OCI-LY3 (cell line): ENCODE data around the gene SH2B2.

Experiments used
- H2AFZ ChIP-seq: fragments of 200-600, 300-600 bp; shearing (Covaris generic); 2 replicates; pipeline ENCODE4 v1.6.0; 2014; ENCODE audit warnings: antibody characterized with exemption, low read depth, low read length
- H3K27ac ChIP-seq: fragments of 200-600, 300-600 bp; sonication (generic); 2 replicates; pipeline ENCODE4 v1.5.1; 2014; ENCODE audit warnings: mild to moderate bottlenecking, low read length, moderate library complexity, mixed read lengths
- H3K27me3 ChIP-seq: fragments of 200-600, 300-600 bp; sonication (generic); 2 replicates; pipeline ENCODE4 v1.6.1; 2014; ENCODE audit warnings: low read depth, low read length, mixed read lengths
- H3K36me3 ChIP-seq: fragments of 200-600, 300-600 bp; sonication (generic); replicated peaks from 2 replicates; pipeline ENCODE3; 2014; ENCODE audit warnings: low read depth, low read length, mixed read lengths
- H3K4me1 ChIP-seq: fragments of 300-600, 200-600 bp; sonication (generic); 2 replicates; pipeline ENCODE4 v1.6.1; 2014; ENCODE audit warnings: low read length, mixed read lengths
- H3K4me2 ChIP-seq: fragments of 200-600, 300-600 bp; sonication (generic); 2 replicates; pipeline ENCODE4 v1.6.1; 2014; ENCODE audit warnings: low read length, mixed read lengths
- H3K4me3 ChIP-seq: fragments of 300-600, 200-600 bp; sonication (generic); 2 replicates; pipeline ENCODE4 v1.5.1; 2014; ENCODE audit warnings: antibody characterized with exemption, mild to moderate bottlenecking, low read length, moderate library complexity
- H3K79me2 ChIP-seq: fragments of 300-600, 200-600 bp; shearing (Covaris generic); 2 replicates; pipeline ENCODE4 v1.6.1; 2014; ENCODE audit warnings: mild to moderate bottlenecking, low read length, mixed read lengths
- H3K9ac ChIP-seq: fragments of 300-600, 200-600 bp; shearing (Covaris generic); 2 replicates; pipeline ENCODE4 v1.6.0; 2014; ENCODE audit warnings: mild to moderate bottlenecking, low read length, moderate library complexity
- H3K9me3 ChIP-seq: fragments of 200-600, 300-600 bp; shearing (Covaris generic); 2 replicates; pipeline ENCODE4 v1.6.1; 2014; ENCODE audit warnings: low read length, mixed read lengths; ENCODE audit not compliant: insufficient read depth
- H4K20me1 ChIP-seq: fragments of 200-600, 300-600 bp; sonication (generic); 2 replicates; pipeline ENCODE4 v1.6.1; 2016; ENCODE audit warnings: low read length, mixed read lengths; ENCODE audit not compliant: insufficient read depth
- CTCF ChIP-seq: fragments of 200-600, 300-600 bp; sonication (generic); IDR thresholded peaks from 2 replicates; pipeline ENCODE4 v1.5.1; 2014; ENCODE audit warnings: antibody characterized with exemption, low read length, low read depth
- EZH2phosphoT487 ChIP-seq: fragments of 200-600 bp; shearing (Covaris generic); IDR thresholded peaks from 2 replicates; pipeline ENCODE4 v1.6.1; 2018; ENCODE audit warnings: antibody characterized with exemption, mixed run types, low read depth

Gene SH2B2

DNA sequence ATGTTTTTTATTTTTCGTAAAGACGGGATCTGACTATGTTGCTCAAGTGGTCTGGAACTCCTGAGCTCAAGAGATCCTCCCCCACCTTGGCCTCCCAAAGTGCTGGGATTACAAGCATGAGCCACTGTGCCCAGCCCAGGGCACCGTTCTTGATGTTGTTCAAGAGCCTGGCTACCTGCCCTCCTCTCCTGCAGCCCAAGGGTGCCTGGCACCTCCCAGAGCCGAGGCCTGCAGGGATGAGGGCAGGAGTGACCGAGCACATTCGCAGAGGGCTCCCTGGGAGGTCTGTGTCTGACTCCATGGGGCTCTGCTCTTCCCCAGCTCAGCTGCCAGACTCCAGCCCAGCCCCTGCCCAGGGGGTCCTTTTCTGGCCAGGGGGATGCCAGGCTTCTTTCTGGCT is 15.4 kb downstream of the SH2B2 start:
- TF ChIP-seq EZH2phosphoT487 = no peak
- no peak for TF ChIP-seq CTCF
- no peak overlapping the region for H3K9ac ChIP-seq
- no peaks in the 10 kb centered on the region for H3K27me3 ChIP-seq
- no peak overlapping the region for H2AFZ ChIP-seq
- H3K36me3 ChIP-seq = no peaks in the 10 kb centered on the region
- no peak overlapping the region for H3K27ac ChIP-seq
- no peaks in the 10 kb centered on the region for H3K79me2 ChIP-seq
- H3K4me3 ChIP-seq = no peak overlapping the region
- no peaks in the 10 kb centered on the region for H4K20me1 ChIP-seq
- H3K9me3 ChIP-seq = peaks cover 6% of the 10 kb centered on the region; the same call in 1 of the 2 replicates
- H3K4me1 ChIP-seq = peaks cover 9% of the 10 kb centered on the region
- H3K4me2 ChIP-seq = no peak overlapping the region

DNA sequence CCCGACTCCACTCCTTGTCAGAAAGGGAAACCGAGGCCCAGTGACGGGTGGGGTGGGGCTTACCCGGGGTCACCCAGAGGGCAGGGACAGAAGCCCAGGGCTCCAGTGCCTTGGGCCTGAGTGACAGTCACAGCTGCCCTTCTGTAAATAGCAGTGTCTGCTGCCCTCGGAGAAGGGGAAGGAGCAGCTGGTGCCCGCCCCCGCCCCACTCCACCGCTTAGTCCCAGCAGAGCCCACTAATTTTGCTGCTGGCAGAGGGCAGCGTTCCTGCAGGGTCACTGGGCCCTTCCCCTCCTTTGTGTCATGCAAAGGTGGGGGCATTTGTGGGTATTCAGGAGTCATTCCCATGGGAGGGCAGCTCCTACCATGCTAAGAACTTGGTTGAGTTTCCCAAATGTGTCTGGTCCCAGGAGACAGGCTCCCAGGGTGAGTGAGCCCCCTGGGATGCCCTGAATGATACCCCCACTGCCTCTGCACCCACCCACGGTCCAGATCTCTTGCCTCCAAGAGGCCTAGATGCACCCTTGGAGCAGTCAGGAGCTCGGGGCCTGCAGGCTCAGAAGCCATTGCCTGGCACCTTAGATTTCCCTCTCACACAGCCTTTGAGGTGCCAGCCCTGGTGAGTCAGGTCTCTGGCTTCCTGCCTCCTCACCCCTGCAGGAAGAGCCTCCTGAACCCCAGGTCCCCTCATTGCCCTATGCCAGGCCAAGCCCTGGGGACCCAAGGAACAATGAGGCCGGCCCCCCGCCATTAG is 17.2 kb downstream of the SH2B2 start:
- H3K79me2 ChIP-seq = no peaks in the 10 kb centered on the region

GRCh38 chr7:102304668-102305067 is 18.0 kb downstream of the SH2B2 start:
- no peaks in the 10 kb centered on the region for H3K27me3 ChIP-seq
- no peaks in the 10 kb centered on the region for H3K36me3 ChIP-seq
- H3K27ac ChIP-seq = no peak overlapping the region
- no peak overlapping the region for H2AFZ ChIP-seq
- no peak for TF ChIP-seq EZH2phosphoT487
- TF ChIP-seq CTCF = no peak
- H3K4me2 ChIP-seq = no peak overlapping the region
- no peaks in the 10 kb centered on the region for H4K20me1 ChIP-seq
- H3K9ac ChIP-seq = no peak overlapping the region
- H3K4me1 ChIP-seq = peaks cover 24% of the 10 kb centered on the region
- H3K9me3 ChIP-seq = peaks cover 6% of the 10 kb centered on the region; the same call in 1 of the 2 replicates
- no peak overlapping the region for H3K4me3 ChIP-seq
- no peaks in the 10 kb centered on the region for H3K79me2 ChIP-seq

More for the DNA sequence above, 17.2 kb downstream of the SH2B2 start:
- no peak overlapping the region for H3K4me2 ChIP-seq
- H3K4me1 ChIP-seq = peaks cover 24% of the 10 kb centered on the region
- H3K27ac ChIP-seq = no peak overlapping the region
- no peaks in the 10 kb centered on the region for H4K20me1 ChIP-seq
- no peak overlapping the region for H2AFZ ChIP-seq
- no peak overlapping the region for H3K9ac ChIP-seq
- H3K27me3 ChIP-seq = no peaks in the 10 kb centered on the region
- peaks cover 6% of the 10 kb centered on the region; the same call in 1 of the 2 replicates for H3K9me3 ChIP-seq
- no peak for TF ChIP-seq CTCF
- TF ChIP-seq EZH2phosphoT487 = no peak
- no peaks in the 10 kb centered on the region for H3K36me3 ChIP-seq
- H3K4me3 ChIP-seq = no peak overlapping the region

DNA sequence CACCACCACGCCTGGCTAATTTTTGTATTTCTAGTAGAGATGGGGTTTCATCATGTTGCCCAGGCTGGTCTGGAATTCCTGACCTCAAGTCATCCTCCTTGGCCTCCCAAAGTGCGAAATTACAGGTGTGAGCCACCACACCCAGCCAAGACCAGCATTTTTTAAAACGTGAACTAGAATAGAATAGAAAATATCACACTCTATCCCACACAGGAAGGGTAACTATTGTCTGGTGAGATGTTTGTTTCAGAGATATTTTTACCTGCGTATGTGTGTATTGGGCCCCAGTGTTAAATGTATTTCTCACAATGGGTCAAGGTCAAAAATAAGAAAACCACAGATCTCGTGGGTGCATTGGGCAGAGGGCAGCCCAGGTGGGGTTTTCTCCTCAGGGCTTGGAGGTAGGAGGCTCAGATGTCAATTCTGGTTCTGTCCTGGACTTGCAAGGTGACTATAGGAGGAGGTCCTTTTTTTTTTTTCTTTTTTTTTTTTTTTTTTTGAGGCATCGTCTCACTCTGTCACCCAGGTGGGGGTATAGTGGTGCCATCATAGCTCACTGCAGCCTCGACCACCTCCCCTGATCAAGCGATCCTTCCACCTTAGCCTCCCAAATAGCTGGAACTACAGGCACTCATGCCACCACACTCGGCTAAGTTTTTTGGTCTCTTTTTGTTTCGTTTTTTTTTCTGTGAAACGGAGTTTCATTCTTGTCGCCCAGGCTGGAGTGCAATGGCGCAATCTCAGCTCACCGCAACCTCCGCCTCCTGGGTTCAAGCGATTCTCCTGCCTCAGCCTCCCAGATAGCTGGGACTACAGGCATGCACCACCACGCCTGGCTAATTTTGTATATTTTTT is 19.0 kb downstream of the SH2B2 start:
- Histone ChIP-seq H3K4me1 (peaks cover 29% of the 10 kb centered on the region), H4K20me1 (no peaks in the 10 kb centered on the region), H3K9me3 (peaks cover 6% of the 10 kb centered on the region; the same call in 1 of the 2 replicates), H3K27ac (no peak overlapping the region), H3K27me3 (no peaks in the 10 kb centered on the region), H2AFZ (no peak overlapping the region), H3K9ac (no peak overlapping the region), H3K36me3 (no peaks in the 10 kb centered on the region), H3K4me3 (no peak overlapping the region), H3K79me2 (no peaks in the 10 kb centered on the region), H3K4me2 (no peak overlapping the region)
- no peak for TF ChIP-seq CTCF
- TF ChIP-seq EZH2phosphoT487 = no peak
